DMS 273 treated with DMSO at 0.1 percent for 48 hours (cell line): Measurements from ENCODE around the gene MAGOHB.

Experiments used
- DNase-seq: peaks from one replicate; lab custom pipeline; 2025; lab: John Stamatoyannopoulos, UW

Gene MAGOHB

DNA sequence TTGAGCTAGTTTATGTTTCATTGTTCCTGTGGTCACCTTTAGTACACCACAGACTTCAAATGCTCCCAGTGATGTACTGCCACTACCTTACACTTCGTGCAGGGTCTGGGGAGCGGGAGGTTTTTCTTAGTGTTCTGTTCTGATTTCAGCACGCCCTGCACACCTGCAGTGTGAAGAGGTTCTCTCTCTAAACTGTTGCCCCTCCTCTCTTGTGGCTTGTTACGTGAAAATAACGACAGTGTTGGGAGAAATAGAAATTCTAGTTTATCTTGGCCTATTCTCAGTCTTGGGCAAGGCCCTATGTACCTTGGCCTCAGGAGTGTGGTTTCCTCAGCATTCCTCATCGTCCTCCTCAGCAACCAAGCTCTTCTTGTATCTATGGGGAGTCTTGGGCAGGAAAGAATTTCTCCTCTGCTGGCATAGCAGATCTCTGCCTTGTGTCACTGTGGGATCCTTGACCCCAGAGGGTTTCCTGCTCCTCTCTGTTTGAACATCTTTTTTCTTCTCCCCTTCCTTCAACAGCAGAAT, 59.1 kb downstream of the MAGOHB start:
- no peak for DNase-seq
